Fibroblast of lung (primary cell): ENCODE results near the gene PSMD13. TPM values are rescaled to one million over a fixed set of nuclear protein-coding genes. Genes with fewer than 3 reads are reported as not detected.

Source experiments
- DNase-seq, 2 donors: peaks; one replicate each; pipeline versions ENCODE4 v3.0.0 to v3.0.0-alpha.2; 2010; ENCODE audit warnings: low read depth in 2 of 2
- H2AFZ ChIP-seq: 2 replicates; pipeline ENCODE4 v1.5.1; 2012; ENCODE audit warnings: low read length, control low read depth, inconsistent platforms
- H3K27ac ChIP-seq: 2 replicates; pipeline ENCODE4 v1.5.1; 2011; ENCODE audit warnings: low read length, control low read depth; ENCODE audit not compliant: insufficient read depth
- H3K27me3 ChIP-seq: 2 replicates; pipeline ENCODE4 v1.5.1; 2011; ENCODE audit warnings: mild to moderate bottlenecking, low read length; ENCODE audit not compliant: control insufficient read depth, insufficient read depth
- H3K36me3 ChIP-seq: 2 replicates; pipeline ENCODE4 v1.5.1; 2011; ENCODE audit warnings: low read length; ENCODE audit not compliant: control insufficient read depth, insufficient read depth
- H3K4me1 ChIP-seq: 2 replicates; pipeline ENCODE4 v1.5.1; 2011; ENCODE audit warnings: low read length; ENCODE audit not compliant: control insufficient read depth, insufficient read depth; ENCODE audit errors: extremely low read depth
- H3K4me2 ChIP-seq: 2 replicates; pipeline ENCODE4 v1.5.1; 2011; ENCODE audit warnings: low read length, control low read depth; ENCODE audit not compliant: insufficient read depth; ENCODE audit errors: extremely low read depth
- H3K4me3 ChIP-seq, 4 experiments: fragments of 200-600 bp in 1 of 4; sonication (generic) in 1 of 4; replicated peaks in 1 of 4; 2 replicates each; pipeline ENCODE4 v1.5.1; 2011 to 2016; ENCODE audit warnings: low read length in 4 of 4, low read depth in 3 of 4, mild to moderate bottlenecking in 3 of 4, control low read depth in 2 of 4, inconsistent platforms in 1 of 4, mixed read lengths in 1 of 4; ENCODE audit not compliant: insufficient read depth in 1 of 4; ENCODE audit errors: control extremely low read depth in 1 of 4
- H3K79me2 ChIP-seq: 2 replicates; pipeline ENCODE4 v1.5.1; 2012; ENCODE audit warnings: mild to moderate bottlenecking, low read length, inconsistent platforms; ENCODE audit not compliant: control insufficient read depth, insufficient read depth
- H3K9ac ChIP-seq: 2 replicates; pipeline ENCODE4 v1.5.1; 2011; ENCODE audit warnings: mild to moderate bottlenecking, low read length, control low read depth; ENCODE audit not compliant: insufficient read depth
- H3K9me3 ChIP-seq: 2 replicates; pipeline ENCODE4 v1.5.1; 2012; ENCODE audit warnings: low read depth, low read length; ENCODE audit not compliant: control insufficient read depth, insufficient read depth
- H4K20me1 ChIP-seq: 2 replicates; pipeline ENCODE4 v1.5.1; 2011; ENCODE audit warnings: low read length; ENCODE audit not compliant: control insufficient read depth, insufficient read depth; ENCODE audit errors: extremely low read depth
- EZH2 ChIP-seq: IDR thresholded peaks from 2 replicates; pipeline ENCODE4 v1.5.1; 2012; ENCODE audit warnings: low read length, control low read depth, mild to moderate bottlenecking; ENCODE audit errors: missing control alignments
- polyA plus RNA-seq, 2 donors: library from polyadenylated mRNA; depleted of rRNA in 1 of 2; stranded (reverse) in 1 of 2; unstranded in 1 of 2; fragments of >200 nt; gene quantifications; 2 replicates each; pipeline ENCODE4 v1.2.1, GENCODE V29; 2011 to 2012; ENCODE audit warnings: missing spikeins in 1 of 2
- total RNA-seq: library from RNA; depleted of rRNA; stranded (reverse); fragments of >200 nt; gene quantifications from 2 replicates; pipeline ENCODE4 v1.2.1, GENCODE V29; 2014
- TF ChIP-seq, protein P1 (sequence below), 2 donors: IDR thresholded peaks in 1 of 2; conservative IDR thresholded peaks in 1 of 2; 1 replicate in 1 of 2; 2 replicates in 1 of 2; pipeline ENCODE4 v1.5.1; 2011 to 2012; ENCODE audit warnings: low read length in 2 of 2, control low read depth in 1 of 2, inconsistent platforms in 1 of 2, low read depth in 1 of 2, mild to moderate bottlenecking in 1 of 2

The PSMD13 gene
- total and polyA plus RNA-seq, 2 donors (not counting 1 experiment from before 2014, with no cell fraction given) = 106 to 147 TPM

DNA sequence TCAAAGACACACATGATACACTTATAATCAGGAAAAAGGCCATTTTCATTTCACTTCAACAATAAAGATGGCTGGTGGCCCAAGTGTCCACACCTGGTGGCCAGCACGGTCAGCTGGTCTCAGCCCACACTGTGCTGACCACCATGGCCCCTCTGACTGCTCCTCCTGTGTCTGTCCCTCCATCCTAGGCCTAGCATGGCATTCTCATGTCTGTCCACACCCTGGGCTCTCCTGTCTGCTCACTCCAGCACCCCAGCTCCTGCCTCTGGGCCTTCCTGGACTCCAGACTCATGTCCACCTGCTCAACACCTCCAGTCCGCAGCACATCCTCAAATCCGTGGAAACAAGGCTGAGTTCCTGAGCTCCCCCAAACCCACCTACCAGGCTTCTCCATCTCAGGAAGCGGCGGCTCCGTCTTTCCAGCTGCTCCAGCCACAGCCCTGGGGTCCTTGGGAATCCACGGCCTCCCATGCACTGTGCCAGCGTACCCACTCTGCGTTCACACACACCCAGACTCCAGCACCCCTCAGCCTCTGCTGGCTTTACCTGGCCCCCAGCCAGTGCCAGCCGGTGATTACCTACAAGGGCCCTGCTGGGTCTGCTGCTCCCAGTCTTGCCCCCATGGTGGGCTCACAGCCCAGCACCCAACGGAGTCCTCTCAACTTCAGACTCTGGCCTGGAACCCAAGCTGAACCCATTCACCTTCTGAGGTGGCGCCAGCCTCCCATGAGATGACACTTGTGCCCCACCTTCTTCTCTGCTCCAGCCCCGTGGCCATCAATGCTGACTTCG, 14.6 kb upstream of the PSMD13 start:
- TF ChIP-seq EZH2 = no peak
- TF ChIP-seq, protein P1, sequence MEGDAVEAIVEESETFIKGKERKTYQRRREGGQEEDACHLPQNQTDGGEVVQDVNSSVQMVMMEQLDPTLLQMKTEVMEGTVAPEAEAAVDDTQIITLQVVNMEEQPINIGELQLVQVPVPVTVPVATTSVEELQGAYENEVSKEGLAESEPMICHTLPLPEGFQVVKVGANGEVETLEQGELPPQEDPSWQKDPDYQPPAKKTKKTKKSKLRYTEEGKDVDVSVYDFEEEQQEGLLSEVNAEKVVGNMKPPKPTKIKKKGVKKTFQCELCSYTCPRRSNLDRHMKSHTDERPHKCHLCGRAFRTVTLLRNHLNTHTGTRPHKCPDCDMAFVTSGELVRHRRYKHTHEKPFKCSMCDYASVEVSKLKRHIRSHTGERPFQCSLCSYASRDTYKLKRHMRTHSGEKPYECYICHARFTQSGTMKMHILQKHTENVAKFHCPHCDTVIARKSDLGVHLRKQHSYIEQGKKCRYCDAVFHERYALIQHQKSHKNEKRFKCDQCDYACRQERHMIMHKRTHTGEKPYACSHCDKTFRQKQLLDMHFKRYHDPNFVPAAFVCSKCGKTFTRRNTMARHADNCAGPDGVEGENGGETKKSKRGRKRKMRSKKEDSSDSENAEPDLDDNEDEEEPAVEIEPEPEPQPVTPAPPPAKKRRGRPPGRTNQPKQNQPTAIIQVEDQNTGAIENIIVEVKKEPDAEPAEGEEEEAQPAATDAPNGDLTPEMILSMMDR (conservative IDR thresholded peaks at IDR 0.05 in 1 of 2, IDR thresholded peaks at IDR 0.05 in 1 of 2; ENCODE audit: low read depth in 1 of 2, low read length in 2 of 2) = no peak
- H3K9me3 ChIP-seq = no peaks in the 10 kb centered on the region
- peak overlapping the region; percentile 44 for H3K27ac ChIP-seq
- peaks cover 1% of the 10 kb centered on the region for H3K36me3 ChIP-seq
- H3K79me2 ChIP-seq = no peaks in the 10 kb centered on the region
- H3K4me1 ChIP-seq = peaks cover 10% of the 10 kb centered on the region
- no peak overlapping the region for H3K9ac ChIP-seq
- H3K4me2 ChIP-seq = no peak overlapping the region
- no peak overlapping the region for H2AFZ ChIP-seq
- H3K4me3 ChIP-seq = no peak overlapping the region
- H4K20me1 ChIP-seq = no peaks in the 10 kb centered on the region
- DNase-seq = no peak
- H3K27me3 ChIP-seq = no peaks in the 10 kb centered on the region

- TF ChIP-seq, protein P1 (conservative IDR thresholded peaks at IDR 0.05 in 1 of 2, IDR thresholded peaks at IDR 0.05 in 1 of 2; ENCODE audit: low read depth in 1 of 2, low read length in 2 of 2) = no peak
- TF ChIP-seq EZH2 = no peak
- H3K4me1 ChIP-seq = peaks cover 10% of the 10 kb centered on the region
- H3K9ac ChIP-seq = no peak overlapping the region
- no peaks in the 10 kb centered on the region for H3K27me3 ChIP-seq
- H3K79me2 ChIP-seq = no peaks in the 10 kb centered on the region
- no peak overlapping the region for H3K4me3 ChIP-seq
- H3K36me3 ChIP-seq = peaks cover 1% of the 10 kb centered on the region
- no peak overlapping the region for H3K4me2 ChIP-seq
- no peak overlapping the region for H2AFZ ChIP-seq
- H3K27ac ChIP-seq = peak overlapping the region; percentile 61
- DNase-seq = peak in 1 of 2 donors; percentile 39
- H4K20me1 ChIP-seq = no peaks in the 10 kb centered on the region
- H3K9me3 ChIP-seq = no peaks in the 10 kb centered on the region
Observed at GRCh38 chr11:223026-223789, 13.6 kb upstream of the PSMD13 start.

- peaks cover 10% of the 10 kb centered on the region for H3K4me1 ChIP-seq
- TF ChIP-seq, protein P1 (conservative IDR thresholded peaks at IDR 0.05 in 1 of 2, IDR thresholded peaks at IDR 0.05 in 1 of 2; ENCODE audit: low read depth in 1 of 2, low read length in 2 of 2) = no peak
- H3K79me2 ChIP-seq = no peaks in the 10 kb centered on the region
- no peak overlapping the region for H3K4me3 ChIP-seq
- H3K36me3 ChIP-seq = peaks cover 1% of the 10 kb centered on the region
- no peaks in the 10 kb centered on the region for H3K27me3 ChIP-seq
- no peak overlapping the region for H3K4me2 ChIP-seq
- H3K9ac ChIP-seq = no peak overlapping the region
- H3K9me3 ChIP-seq = no peaks in the 10 kb centered on the region
- H2AFZ ChIP-seq = no peak overlapping the region
- H4K20me1 ChIP-seq = no peaks in the 10 kb centered on the region
- DNase-seq = no peak
- no peak overlapping the region for H3K27ac ChIP-seq
Observed at GRCh38 chr11:223884-224283, 12.9 kb upstream of the PSMD13 start.
